Stimulated activated naive CD8-positive, alpha-beta T cell treated with anti-CD3 and anti-CD28 coated beads, Interleukin-15, Interleukin-2, amounts not matched to agents 100 ng/mL and 50 ng/mL, for 24 hours (primary cell): ENCODE measurements around the gene KRTAP3-1.

Experiments used
- H3K27ac Mint-ChIP-seq: one replicate; pipeline ENCODE4 v1.8.0; 2021; ENCODE audit warnings: mild to moderate bottlenecking, mixed read lengths
- H3K27me3 Mint-ChIP-seq: one replicate; pipeline ENCODE4 v1.8.0; 2021; ENCODE audit warnings: mixed read lengths
- H3K36me3 Mint-ChIP-seq: one replicate; pipeline ENCODE4 v1.8.0; 2021; ENCODE audit warnings: low read depth, mixed read lengths
- H3K4me1 Mint-ChIP-seq: one replicate; pipeline ENCODE4 v1.8.0; 2021; ENCODE audit warnings: low read depth, mixed read lengths
- H3K4me3 Mint-ChIP-seq: one replicate; pipeline ENCODE4 v1.8.0; 2021; ENCODE audit warnings: mild to moderate bottlenecking, mixed read lengths
- H3K9me3 Mint-ChIP-seq: one replicate; pipeline ENCODE4 v1.8.0; 2021; ENCODE audit warnings: mixed read lengths

KRTAP3-1 gene

DNA sequence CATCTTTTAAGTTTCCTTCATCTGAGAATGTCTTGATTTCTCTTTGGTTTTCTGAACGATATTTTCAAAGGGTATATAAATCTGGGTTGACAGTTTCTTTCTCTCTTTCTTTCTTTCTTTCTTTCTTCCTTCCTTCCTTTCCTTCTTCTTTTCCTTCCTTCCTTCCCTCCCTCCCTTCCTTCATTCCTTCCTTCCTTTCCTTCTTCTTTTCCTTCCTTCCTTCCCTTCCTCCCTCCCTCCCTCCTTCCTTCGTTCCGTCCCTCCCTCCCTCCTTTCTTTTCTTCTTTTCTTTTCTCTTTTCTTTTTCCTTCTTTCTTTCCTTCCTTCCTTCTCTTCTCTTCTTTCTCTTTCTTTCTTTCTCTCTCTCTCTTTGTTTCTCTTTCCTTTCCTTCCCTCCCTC is 34.6 kb downstream of the KRTAP3-1 start:
- Mint-ChIP-seq H3K4me1 (no peaks in the 10 kb centered on the region), H3K9me3 (no peaks in the 10 kb centered on the region), H3K36me3 (no peaks in the 10 kb centered on the region), H3K27ac (no peak overlapping the region), H3K4me3 (no peak overlapping the region), H3K27me3 (peaks cover 11% of the 10 kb centered on the region)

GRCh38 chr17:40967582-40967981 is 41.3 kb downstream of the KRTAP3-1 start:
- H3K27ac Mint-ChIP-seq: no peak overlapping the region
- no peaks in the 10 kb centered on the region for H3K9me3 Mint-ChIP-seq
- no peaks in the 10 kb centered on the region for H3K36me3 Mint-ChIP-seq
- H3K4me3 Mint-ChIP-seq: no peak overlapping the region
- H3K4me1 Mint-ChIP-seq: no peaks in the 10 kb centered on the region
- peaks cover 10% of the 10 kb centered on the region for H3K27me3 Mint-ChIP-seq

- peaks cover 10% of the 10 kb centered on the region for H3K27me3 Mint-ChIP-seq
Measured at GRCh38 chr17:40966848-40967247, 42.1 kb downstream of the KRTAP3-1 start, which contains the start of gene KRT39. Gene KRT39 (minus strand): TSS chr17:40966948. CDS start chr17:40966856, 92 bp downstream.

GRCh38 chr17:40963838-40964237 is 45.1 kb downstream of the KRTAP3-1 start:
- Mint-ChIP-seq H3K4me3 (no peak overlapping the region), H3K4me1 (no peaks in the 10 kb centered on the region), H3K9me3 (no peaks in the 10 kb centered on the region), H3K36me3 (no peaks in the 10 kb centered on the region), H3K27me3 (peaks cover 10% of the 10 kb centered on the region), H3K27ac (no peak overlapping the region)

More at GRCh38 chr17:40966848-40967247, 42.1 kb downstream of the KRTAP3-1 start, which contains the start of gene KRT39:
- Mint-ChIP-seq H3K9me3 (no peaks in the 10 kb centered on the region), H3K4me3 (no peak within 1 kb of the TSS), H3K4me1 (no peaks in the 10 kb centered on the region), H3K36me3 (no peaks in the 10 kb centered on the region), H3K27ac (no peak within 1 kb of the TSS)

DNA sequence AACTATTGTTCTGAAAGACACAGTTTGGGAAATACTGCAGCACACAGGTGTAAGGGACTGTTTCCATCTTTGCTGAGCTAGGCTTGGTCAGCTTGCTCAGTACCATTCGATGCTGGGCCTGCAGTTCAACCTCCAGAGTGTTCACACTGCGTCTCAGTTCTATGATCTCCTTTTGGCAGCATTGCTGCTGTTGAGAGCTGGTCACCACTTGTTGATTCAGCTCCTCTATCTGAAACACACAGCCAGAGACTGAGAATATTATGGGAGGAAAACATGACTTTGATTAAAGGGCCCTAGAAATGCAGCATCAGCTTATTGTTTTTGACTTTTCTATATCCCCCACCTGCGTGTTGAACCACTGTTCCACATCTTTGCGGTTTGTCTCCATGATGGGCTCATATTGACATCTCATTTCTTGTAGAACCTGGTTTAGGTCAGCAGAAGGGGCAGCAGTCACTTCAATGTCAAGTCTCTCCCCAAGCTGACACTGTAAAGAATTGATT is 46.8 kb downstream of the KRTAP3-1 start:
- Mint-ChIP-seq H3K27me3 (peaks cover 10% of the 10 kb centered on the region), H3K4me1 (no peaks in the 10 kb centered on the region), H3K9me3 (no peaks in the 10 kb centered on the region), H3K27ac (no peak overlapping the region), H3K4me3 (no peak overlapping the region), H3K36me3 (no peaks in the 10 kb centered on the region)

- Mint-ChIP-seq H3K4me1 (no peaks in the 10 kb centered on the region), H3K27ac (no peak overlapping the region), H3K36me3 (no peaks in the 10 kb centered on the region), H3K27me3 (peaks cover 10% of the 10 kb centered on the region), H3K4me3 (no peak overlapping the region), H3K9me3 (no peaks in the 10 kb centered on the region)
Measured at GRCh38 chr17:40961591-40961990, 47.3 kb downstream of the KRTAP3-1 start.

- Mint-ChIP-seq H3K4me3 (no peak overlapping the region), H3K36me3 (no peaks in the 10 kb centered on the region), H3K27me3 (peaks cover 5% of the 10 kb centered on the region), H3K27ac (no peak overlapping the region), H3K4me1 (no peaks in the 10 kb centered on the region), H3K9me3 (no peaks in the 10 kb centered on the region)
Measured at GRCh38 chr17:40960144-40960543, 48.8 kb downstream of the KRTAP3-1 start.
